Cardiac septum (tissue), 1 donor: ENCODE data around the gene ARHGEF11. TPM values are rescaled to one million over a fixed set of nuclear protein-coding genes. Genes with fewer than 3 reads are reported as not detected.
A peak's percentile ranks its signal among the peaks of the same experiment; 100 is the strongest.

Source experiments
- DNase-seq: peaks from one replicate; pipeline ENCODE4 v3.0.0-alpha.2; 2020; ENCODE audit warnings: low spot score
- intact Hi-C: fragments of 100-400 bp; cut with DNase I; formaldehyde crosslinking; loops from one replicate; pipeline ENCODE4 v1.14.0; 2022
- total RNA-seq: library from RNA; stranded (reverse); fragmentation: NEBNext Ultra II Directional; extraction: Animal tissue kit (Norgen Biotek cat#: 25700); gene quantifications from one replicate; pipeline ENCODE4 v1.2.1, GENCODE V29; 2021
- donor health status: DM: no; HTN: no; CAD: no.

Gene ARHGEF11
- total RNA-seq, 1 donor from 2014 or later: 29.8 TPM

- no peak for DNase-seq
- intact Hi-C loops: no loop called here
Observed at GRCh38 chr1:156963621-156964020, 81.9 kb downstream of the ARHGEF11 start.

GRCh38 chr1:156961709-156962108 lies 83.8 kb downstream of the ARHGEF11 start:
- intact Hi-C loops: no loop called here
- no peak for DNase-seq

- no peak for DNase-seq
- intact Hi-C loops: no loop called here
Observed at GRCh38 chr1:156959925-156960324, 85.6 kb downstream of the ARHGEF11 start.

- DNase-seq: no peak
- intact Hi-C loops: no loop called here
Observed at GRCh38 chr1:156959414-156959813, 86.1 kb downstream of the ARHGEF11 start.

GRCh38 chr1:156958247-156958714 lies 87.3 kb downstream of the ARHGEF11 start:
- intact Hi-C loops: no loop called here
- no peak for DNase-seq

- DNase-seq: no peak
- intact Hi-C loops: no loop called here
Observed at GRCh38 chr1:156957634-156958033, 87.9 kb downstream of the ARHGEF11 start.

- intact Hi-C loops: no loop called here
- DNase-seq: no peak
Observed at GRCh38 chr1:156956333-156956732, 89.2 kb downstream of the ARHGEF11 start.

GRCh38 chr1:156953571-156953970 lies 92.0 kb downstream of the ARHGEF11 start:
- intact Hi-C loops: no loop called here
- no peak for DNase-seq

- DNase-seq: no peak
- intact Hi-C loops: no loop called here
Observed at GRCh38 chr1:156951371-156951770, 94.2 kb downstream of the ARHGEF11 start.

- no peak for DNase-seq
- intact Hi-C loops: no loop called here
Observed at GRCh38 chr1:156949127-156949526, 96.4 kb downstream of the ARHGEF11 start.

GRCh38 chr1:156948708-156949107 lies 96.8 kb downstream of the ARHGEF11 start:
- intact Hi-C loops: no loop called here
- DNase-seq: no peak

GRCh38 chr1:156947818-156948525 lies 97.6 kb downstream of the ARHGEF11 start:
- no peak for DNase-seq
- intact Hi-C loops: no loop called here

GRCh38 chr1:156947127-156947526 lies 98.4 kb downstream of the ARHGEF11 start:
- no peak for DNase-seq
- intact Hi-C loops: no loop called here

GRCh38 chr1:156945881-156946661 lies 99.5 kb downstream of the ARHGEF11 start:
- intact Hi-C loops: no loop called here

GRCh38 chr1:156944848-156945247 lies 100.7 kb downstream of the ARHGEF11 start:
- DNase-seq: no peak
- intact Hi-C loops: no loop called here

More at GRCh38 chr1:156945881-156946661, 99.5 kb downstream of the ARHGEF11 start:
- DNase-seq: no peak

GRCh38 chr1:156944268-156944667 lies 101.3 kb downstream of the ARHGEF11 start:
- no peak for DNase-seq
- intact Hi-C loops: no loop called here

GRCh38 chr1:156943756-156944155 lies 101.8 kb downstream of the ARHGEF11 start:
- DNase-seq: no peak
- intact Hi-C loops: no loop called here

- intact Hi-C loops: no loop called here
- DNase-seq: peak; percentile 51
Observed at GRCh38 chr1:156942576-156942975, 103.0 kb downstream of the ARHGEF11 start.

- no peak for DNase-seq
- intact Hi-C loops: no loop called here
Observed at GRCh38 chr1:156942176-156942575, 103.4 kb downstream of the ARHGEF11 start.

GRCh38 chr1:156941675-156942074 lies 103.9 kb downstream of the ARHGEF11 start:
- intact Hi-C loops: no loop called here
- DNase-seq: peak; percentile 33

GRCh38 chr1:156939786-156940334 lies 105.7 kb downstream of the ARHGEF11 start:
- intact Hi-C loops: no loop called here
- no peak for DNase-seq
